IMR-90 (cell line): ENCODE data around the gene MAS1. TPM values are rescaled to one million over a fixed set of nuclear protein-coding genes. Genes with fewer than 3 reads are reported as not detected.

ENCODE experiments used
- ATAC-seq: fragments of 200-7000 bp; cut with Tn5 transposase; 2 replicates; pipeline ENCODE4 v1.9.1; 2020; ENCODE audit warnings: low read depth, mild to moderate bottlenecking, moderate library complexity
- BruUV-seq: library from RNA; stranded (reverse); fragments of 400-500 nt; replicated peaks from 2 replicates; lab custom pipeline; 2021; lab: Mats Ljungman, UMichigan
- CTCF ChIA-PET: fragments of 300-600 bp; formaldehyde crosslinking; extraction: SDS; loops from one replicate; lab custom pipeline; 2021; ENCODE audit warnings: antibody characterized with exemption; lab: Yijun Ruan, JAX
- POLR2A ChIA-PET: fragments of 300-600 bp; sonication (Branson Sonifier 250); formaldehyde crosslinking; loops from one replicate; lab custom pipeline; 2022; ENCODE audit warnings: antibody characterized with exemption; ENCODE audit not compliant: unreplicated experiment; lab: Charles Lee
- DNase-seq: peaks from one replicate; pipeline ENCODE4 v3.0.0; 2013
- H2AFZ ChIP-seq: replicated peaks from 2 replicates; pipeline ENCODE3; 2013; ENCODE audit warnings: low read length, mild to moderate bottlenecking; ENCODE audit not compliant: poor library complexity
- H2AK5ac ChIP-seq: 2 replicates; pipeline ENCODE4 v1.6.1; 2013; ENCODE audit warnings: low read depth, low read length, inconsistent platforms
- H2AK9ac ChIP-seq: replicated peaks from 2 replicates; pipeline ENCODE3; 2013; ENCODE audit warnings: mild to moderate bottlenecking, low read depth, low read length, moderate library complexity; ENCODE audit not compliant: poor library complexity
- H2BK120ac ChIP-seq: 2 replicates; pipeline ENCODE4 v1.6.1; 2013; ENCODE audit warnings: low read depth, low read length, inconsistent platforms
- H2BK15ac ChIP-seq: 3 replicates; pipeline ENCODE4 v1.6.1; 2013; ENCODE audit warnings: low read depth, low read length, inconsistent platforms
- H2BK20ac ChIP-seq: 2 replicates; pipeline ENCODE4 v1.6.1; 2013; ENCODE audit warnings: low read depth, mild to moderate bottlenecking, inconsistent platforms, low read length, moderate library complexity
- H2BK5ac ChIP-seq: 2 replicates; pipeline ENCODE4 v1.6.1; 2013; ENCODE audit warnings: mild to moderate bottlenecking, low read depth, low read length, inconsistent platforms; ENCODE audit not compliant: poor library complexity, severe bottlenecking
- H3K14ac ChIP-seq: replicated peaks from 2 replicates; pipeline ENCODE4 v1.6.1; 2013; ENCODE audit warnings: low read depth, low read length, inconsistent platforms
- H3K18ac ChIP-seq: 2 replicates; pipeline ENCODE4 v1.6.1; 2013; ENCODE audit warnings: low read depth, low read length, control low read depth
- H3K23ac ChIP-seq: 2 replicates; pipeline ENCODE4 v1.6.1; 2013; ENCODE audit warnings: low read depth, low read length, inconsistent platforms
- H3K27ac ChIP-seq: 2 replicates; pipeline ENCODE4 v1.5.1; 2013; ENCODE audit warnings: mild to moderate bottlenecking, control low read depth, low read length; ENCODE audit not compliant: insufficient read depth
- H3K27me3 ChIP-seq: 2 replicates; pipeline ENCODE4 v1.6.1; 2013; ENCODE audit warnings: low read length; ENCODE audit not compliant: control insufficient read depth, insufficient read depth
- H3K36me3 ChIP-seq: 2 replicates; pipeline ENCODE4 v1.6.1; 2013; ENCODE audit warnings: low read length, mixed read lengths; ENCODE audit not compliant: control insufficient read depth, insufficient read depth
- H3K4ac ChIP-seq: 2 replicates; pipeline ENCODE4 v1.6.1; 2013; ENCODE audit warnings: low read depth, low read length, inconsistent platforms
- H3K4me1 ChIP-seq: 2 replicates; pipeline ENCODE4 v1.6.1; 2013; ENCODE audit warnings: low read length, mixed read lengths; ENCODE audit not compliant: control insufficient read depth, insufficient read depth
- H3K4me2 ChIP-seq: 2 replicates; pipeline ENCODE4 v1.6.1; 2013; ENCODE audit warnings: low read depth, mild to moderate bottlenecking, control low read depth, low read length, moderate library complexity
- H3K4me3 ChIP-seq: 2 replicates; pipeline ENCODE4 v1.5.1; 2013; ENCODE audit warnings: low read depth, mild to moderate bottlenecking, control low read depth, low read length, moderate library complexity; ENCODE audit not compliant: insufficient read depth
- H3K56ac ChIP-seq: 2 replicates; pipeline ENCODE4 v1.6.1; 2013; ENCODE audit warnings: low read length, inconsistent platforms; ENCODE audit not compliant: insufficient read depth; ENCODE audit errors: extremely low read depth
- H3K79me1 ChIP-seq, 2 experiments: 2 replicates each; pipeline ENCODE4 v1.6.1; 2013; ENCODE audit warnings: low read length in 2 of 2, inconsistent platforms in 1 of 2, low read depth in 1 of 2
- H3K9ac ChIP-seq: 2 replicates; pipeline ENCODE4 v1.6.1; 2013; ENCODE audit warnings: low read depth, low read length, control low read depth
- H3K9me1 ChIP-seq: 2 replicates; pipeline ENCODE4 v1.6.1; 2013; ENCODE audit warnings: low read length, inconsistent platforms; ENCODE audit not compliant: insufficient read depth
- H3K9me3 ChIP-seq: 2 replicates; pipeline ENCODE4 v1.6.1; 2013; ENCODE audit warnings: low read length; ENCODE audit not compliant: control insufficient read depth, insufficient read depth
- H4K20me1 ChIP-seq: 2 replicates; pipeline ENCODE4 v1.6.1; 2013; ENCODE audit warnings: low read length, inconsistent platforms; ENCODE audit not compliant: insufficient read depth
- H4K5ac ChIP-seq: 2 replicates; pipeline ENCODE4 v1.6.1; 2013; ENCODE audit warnings: mild to moderate bottlenecking, low read depth, low read length, control low read depth
- H4K8ac ChIP-seq, 2 experiments: 2 replicates each; pipeline ENCODE4 v1.6.1; 2013; ENCODE audit warnings: low read depth in 2 of 2, low read length in 2 of 2, control low read depth in 1 of 2, inconsistent platforms in 1 of 2
- H4K91ac ChIP-seq: 2 replicates; pipeline ENCODE4 v1.6.1; 2013; ENCODE audit warnings: low read depth, low read length, inconsistent platforms; ENCODE audit not compliant: insufficient read depth
- BHLHE40 ChIP-seq: fragments of 150-350 bp; IDR thresholded peaks from 2 replicates; pipeline ENCODE4 v1.6.1; 2016; ENCODE audit warnings: mild to moderate bottlenecking, low read depth, low read length
- CEBPB ChIP-seq: IDR thresholded peaks from 2 replicates; pipeline ENCODE4 v1.6.1; 2012; ENCODE audit warnings: low read depth, low read length, improper control_type of control experiment
- CHD1 ChIP-seq: IDR thresholded peaks from 2 replicates; pipeline ENCODE4 v1.6.1; 2012; ENCODE audit warnings: low read depth, low read length, improper control_type of control experiment
- FOS ChIP-seq: fragments of 150-350 bp; IDR thresholded peaks from 2 replicates; pipeline ENCODE4 v1.6.1; 2016; ENCODE audit warnings: low read depth, low read length
- MAFK ChIP-seq: IDR thresholded peaks from 2 replicates; pipeline ENCODE4 v1.6.1; 2012; ENCODE audit warnings: low read depth, low read length, improper control_type of control experiment
- MAZ ChIP-seq: IDR thresholded peaks from 2 replicates; pipeline ENCODE4 v1.6.1; 2012; ENCODE audit warnings: low read depth, mild to moderate bottlenecking, low read length, improper control_type of control experiment, moderate library complexity, borderline replicate concordance
- MXI1 ChIP-seq: IDR thresholded peaks from 2 replicates; pipeline ENCODE4 v1.6.1; 2012; ENCODE audit warnings: low read depth, mild to moderate bottlenecking, low read length, moderate library complexity, borderline replicate concordance
- NFE2L2 ChIP-seq: fragments of 150-350 bp; IDR thresholded peaks from 2 replicates; pipeline ENCODE4 v1.6.1; 2016; ENCODE audit warnings: low read depth, mild to moderate bottlenecking, low read length
- POLR2A ChIP-seq: IDR thresholded peaks from 2 replicates; pipeline ENCODE4 v1.6.1; 2012; ENCODE audit warnings: mild to moderate bottlenecking, low read depth, low read length
- RAD21 ChIP-seq: IDR thresholded peaks from 2 replicates; pipeline ENCODE4 v1.6.1; 2012; ENCODE audit warnings: low read length, improper control_type of control experiment
- RCOR1 ChIP-seq: IDR thresholded peaks from 2 replicates; pipeline ENCODE4 v1.6.1; 2012; ENCODE audit warnings: mild to moderate bottlenecking, low read length, improper control_type of control experiment; ENCODE audit not compliant: insufficient replicate concordance
- RFX5 ChIP-seq: IDR thresholded peaks from 2 replicates; pipeline ENCODE4 v1.8.0; 2012; ENCODE audit warnings: low read depth, mild to moderate bottlenecking, low read length, moderate library complexity
- SMC3 ChIP-seq: fragments of 150-350 bp; IDR thresholded peaks from 2 replicates; pipeline ENCODE4 v1.6.1; 2016; ENCODE audit warnings: low read depth, mild to moderate bottlenecking, antibody characterized with exemption, low read length, moderate library complexity
- WGBS, 2 experiments: methylation state at CpG; one replicate each; pipeline versions ENCODE4 v1.1.5 to v1.1.7; 2013; ENCODE audit warnings: missing lambda C conversion rate in 2 of 2; ENCODE audit not compliant: insufficient read length in 1 of 2; ENCODE audit errors: extremely low coverage in 2 of 2; 5-methylcytosine and 5-hydroxymethylcytosine counted together
- dilution Hi-C: fragments of 300-500 bp; cut with HindIII; formaldehyde crosslinking; loops from one replicate; pipeline ENCODE4 v1.14.3; 2018; ENCODE audit warnings: low sequenced_read_pairs; ENCODE audit not compliant: unreplicated experiment
- in situ Hi-C: fragments of 300-500 bp; cut with MboI; formaldehyde crosslinking; loops from 3 replicates; pipeline ENCODE4 v1.14.3; 2019; ENCODE audit warnings: low sequenced_read_pairs, inconsistent platforms, mixed read lengths
- intact Hi-C: fragments of 100-400 bp; cut with micrococcal nuclease; formaldehyde crosslinking; loops from 2 replicates; pipeline ENCODE4 v1.10.0; 2022
- polyA plus RNA-seq, 3 experiments: library from polyadenylated mRNA; depleted of rRNA; stranded (reverse); fragments of >200 nt; gene quantifications; 2 replicates each; pipeline ENCODE4 v1.2.3, GENCODE V29; 2012; ENCODE audit warnings: low replicate concordance in 1 of 3
- total RNA-seq: library from RNA; depleted of rRNA; stranded (reverse); fragments of >200 nt; gene quantifications from 2 replicates; pipeline ENCODE4 v1.2.3, GENCODE V29; 2012
- TF ChIP-seq, protein P1 (sequence below): fragments of 150-350 bp; IDR thresholded peaks from 2 replicates; pipeline ENCODE4 v1.6.1; 2016; ENCODE audit warnings: low read depth, mild to moderate bottlenecking, low read length, moderate library complexity, borderline replicate concordance
- TF ChIP-seq, protein P2 (sequence below): fragments of 150-350 bp; IDR thresholded peaks from 2 replicates; pipeline ENCODE4 v1.6.1; 2017; ENCODE audit warnings: mild to moderate bottlenecking, antibody characterized with exemption, low read length, low read depth
- TF ChIP-seq, protein P3 (sequence below): conservative IDR thresholded peaks from 2 replicates; pipeline ENCODE4 v1.5.1; 2012; ENCODE audit warnings: mild to moderate bottlenecking, low read depth, low read length, improper control_type of control experiment

The MAS1 gene
- total and polyA plus RNA-seq, 2 of the 4 experiments (the other 2 are of a cell fraction) = under 0.01 TPM; not detected in 1

- in situ Hi-C loops (no loop called here), intact Hi-C loops (loop anchor here (10.0 kb wide), 1 partner anchor 759 kb away; no protein-coding TSS in a partner anchor), dilution Hi-C loops (no loop called here)
- Histone ChIP-seq H4K5ac (no peak overlapping the region), H3K9ac (no peak overlapping the region), H4K20me1 (no peaks in the 10 kb centered on the region), H2BK20ac (no peak overlapping the region), H2BK5ac (no peak overlapping the region), H2AFZ (peak overlapping the region; percentile 17), H2AK5ac (peak overlapping the region; percentile 40; the same call in 1 of the 2 replicates), H3K23ac (no peak overlapping the region), H3K9me3 (peaks cover 4% of the 10 kb centered on the region; the same call in 1 of the 2 replicates), H3K4me1 (peaks cover 5% of the 10 kb centered on the region), H4K91ac (peak overlapping the region; percentile 5; the same call in 1 of the 2 replicates), H3K9me1 (no peaks in the 10 kb centered on the region), H2BK120ac (peak overlapping the region; percentile 9; the same call in 1 of the 2 replicates), H3K27me3 (no peaks in the 10 kb centered on the region), H2AK9ac (no peak overlapping the region), H3K18ac (no peak overlapping the region), H3K36me3 (no peaks in the 10 kb centered on the region), H3K4ac (no peak overlapping the region), H3K79me1 (no peaks in the 10 kb centered on the region), H3K4me3 (no peak overlapping the region), H3K27ac (no peak overlapping the region), H3K4me2 (0 out of 2 replicates have a peak overlapping the region, but pooled peaks have one; percentile 3), H4K8ac (no peak overlapping the region), H3K56ac (no peak overlapping the region), H3K14ac (no peak overlapping the region; the same call in 1 of the 2 replicates), H2BK15ac (no peak overlapping the region)
- WGBS, 2 experiments = 88% methylated on average over 3 of the region's 4 CpGs; no CpG with 5 or more reads in 1 of the 2 experiments
- BruUV-seq = no TSS peak
- TF ChIP-seq NFE2L2 = no peak
- TF ChIP-seq CEBPB = no peak
- no peak for TF ChIP-seq FOS
- TF ChIP-seq MXI1 = no peak
- no peak for TF ChIP-seq SMC3
- TF ChIP-seq BHLHE40 = no peak
- no peak for TF ChIP-seq MAZ
- TF ChIP-seq POLR2A = no peak
- TF ChIP-seq, protein P1, sequence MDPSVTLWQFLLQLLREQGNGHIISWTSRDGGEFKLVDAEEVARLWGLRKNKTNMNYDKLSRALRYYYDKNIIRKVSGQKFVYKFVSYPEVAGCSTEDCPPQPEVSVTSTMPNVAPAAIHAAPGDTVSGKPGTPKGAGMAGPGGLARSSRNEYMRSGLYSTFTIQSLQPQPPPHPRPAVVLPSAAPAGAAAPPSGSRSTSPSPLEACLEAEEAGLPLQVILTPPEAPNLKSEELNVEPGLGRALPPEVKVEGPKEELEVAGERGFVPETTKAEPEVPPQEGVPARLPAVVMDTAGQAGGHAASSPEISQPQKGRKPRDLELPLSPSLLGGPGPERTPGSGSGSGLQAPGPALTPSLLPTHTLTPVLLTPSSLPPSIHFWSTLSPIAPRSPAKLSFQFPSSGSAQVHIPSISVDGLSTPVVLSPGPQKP = no peak
- TF ChIP-seq RCOR1 = no peak
- TF ChIP-seq CHD1 = no peak
- no peak for TF ChIP-seq RFX5
- no peak for TF ChIP-seq RAD21
- TF ChIP-seq MAFK = no peak
- TF ChIP-seq, protein P2, sequence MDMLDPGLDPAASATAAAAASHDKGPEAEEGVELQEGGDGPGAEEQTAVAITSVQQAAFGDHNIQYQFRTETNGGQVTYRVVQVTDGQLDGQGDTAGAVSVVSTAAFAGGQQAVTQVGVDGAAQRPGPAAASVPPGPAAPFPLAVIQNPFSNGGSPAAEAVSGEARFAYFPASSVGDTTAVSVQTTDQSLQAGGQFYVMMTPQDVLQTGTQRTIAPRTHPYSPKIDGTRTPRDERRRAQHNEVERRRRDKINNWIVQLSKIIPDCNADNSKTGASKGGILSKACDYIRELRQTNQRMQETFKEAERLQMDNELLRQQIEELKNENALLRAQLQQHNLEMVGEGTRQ = no peak
- TF ChIP-seq, protein P3, sequence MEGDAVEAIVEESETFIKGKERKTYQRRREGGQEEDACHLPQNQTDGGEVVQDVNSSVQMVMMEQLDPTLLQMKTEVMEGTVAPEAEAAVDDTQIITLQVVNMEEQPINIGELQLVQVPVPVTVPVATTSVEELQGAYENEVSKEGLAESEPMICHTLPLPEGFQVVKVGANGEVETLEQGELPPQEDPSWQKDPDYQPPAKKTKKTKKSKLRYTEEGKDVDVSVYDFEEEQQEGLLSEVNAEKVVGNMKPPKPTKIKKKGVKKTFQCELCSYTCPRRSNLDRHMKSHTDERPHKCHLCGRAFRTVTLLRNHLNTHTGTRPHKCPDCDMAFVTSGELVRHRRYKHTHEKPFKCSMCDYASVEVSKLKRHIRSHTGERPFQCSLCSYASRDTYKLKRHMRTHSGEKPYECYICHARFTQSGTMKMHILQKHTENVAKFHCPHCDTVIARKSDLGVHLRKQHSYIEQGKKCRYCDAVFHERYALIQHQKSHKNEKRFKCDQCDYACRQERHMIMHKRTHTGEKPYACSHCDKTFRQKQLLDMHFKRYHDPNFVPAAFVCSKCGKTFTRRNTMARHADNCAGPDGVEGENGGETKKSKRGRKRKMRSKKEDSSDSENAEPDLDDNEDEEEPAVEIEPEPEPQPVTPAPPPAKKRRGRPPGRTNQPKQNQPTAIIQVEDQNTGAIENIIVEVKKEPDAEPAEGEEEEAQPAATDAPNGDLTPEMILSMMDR = no peak
- ChIA-PET CTCF (no interaction called here), POLR2A (no interaction called here)
- DNase-seq = peak; percentile 34
- peak; percentile 83 for ATAC-seq
Observed at GRCh38 chr6:159934181-159934580, 43.4 kb downstream of the MAS1 start.
